ENCODE data around the gene VAMP1. TPM values are rescaled to one million over a fixed set of nuclear protein-coding genes. Genes with fewer than 3 reads are reported as not detected.
"Not testable (repeated sequence)": the region's sequence is repeated elsewhere in the genome, so short reads cannot be mapped to it uniquely, and the experiment has no call there.

Gene VAMP1
- total RNA-seq, 1 donor: 6.5 TPM

GRCh38 chr12:6476489-6476888 lies 6.0 kb upstream of the VAMP1 start:
- Histone ChIP-seq H3K4me2 (ENCODE audit: insufficient read depth, low read length) (peak overlapping the region; percentile 33), H3K36me3 (ENCODE audit: insufficient read depth, low read length) (no peaks in the 10 kb centered on the region)

GRCh38 chr12:6475233-6475975 lies 4.9 kb upstream of the VAMP1 start:
- H3K4me3 ChIP-seq (ENCODE audit: insufficient read depth, low read length); H3K36me3 ChIP-seq (ENCODE audit: insufficient read depth, low read length); H2AFZ ChIP-seq (ENCODE audit: low read length); H3K79me2 ChIP-seq (ENCODE audit: insufficient read depth, low read length); DNase-seq (ENCODE audit: insufficient read length, low spot score, missing footprints); H4K20me1 ChIP-seq (ENCODE audit: insufficient read depth, low read length); H3K9me3 ChIP-seq (ENCODE audit: low read depth, low read length); H3K27me3 ChIP-seq (ENCODE audit: insufficient read depth, low read length); H3K4me2 ChIP-seq (ENCODE audit: insufficient read depth, low read length); H3K27ac ChIP-seq (ENCODE audit: low read depth, low read length): not testable (repeated sequence)
- H3K4me1 ChIP-seq (ENCODE audit: insufficient read depth, low read length): peaks cover 13% of the 10 kb centered on the region

More at GRCh38 chr12:6476489-6476888, 6.0 kb upstream of the VAMP1 start:
- Histone ChIP-seq H3K79me2 (ENCODE audit: insufficient read depth, low read length) (no peaks in the 10 kb centered on the region), H3K4me1 (ENCODE audit: insufficient read depth, low read length) (peaks cover 9% of the 10 kb centered on the region), H4K20me1 (ENCODE audit: insufficient read depth, low read length) (no peaks in the 10 kb centered on the region), H3K27ac (ENCODE audit: low read depth, low read length) (peak overlapping the region; percentile 49), H2AFZ (ENCODE audit: low read length) (no peak overlapping the region), H3K27me3 (ENCODE audit: insufficient read depth, low read length) (peaks cover 5% of the 10 kb centered on the region), H3K9me3 (ENCODE audit: low read depth, low read length) (no peaks in the 10 kb centered on the region), H3K4me3 (ENCODE audit: insufficient read depth, low read length) (no peak overlapping the region)
- peak; percentile 93 for DNase-seq (ENCODE audit: insufficient read length, low spot score, missing footprints)
- no peak for TF ChIP-seq CTCF (IDR thresholded peaks at IDR 0.05; ENCODE audit: extremely low read depth, low read depth, low read length)

GRCh38 chr12:6472491-6472890 lies 2.0 kb upstream of the VAMP1 start:
- H3K4me1 ChIP-seq (ENCODE audit: insufficient read depth, low read length): peaks cover 35% of the 10 kb centered on the region

GRCh38 chr12:6471989-6472360 lies 1.5 kb upstream of the VAMP1 start:
- H3K4me1 ChIP-seq (ENCODE audit: insufficient read depth, low read length): peaks cover 35% of the 10 kb centered on the region
- H3K4me3 ChIP-seq (ENCODE audit: insufficient read depth, low read length): no peak overlapping the region
- H4K20me1 ChIP-seq (ENCODE audit: insufficient read depth, low read length): peaks cover 10% of the 10 kb centered on the region
- peaks cover 29% of the 10 kb centered on the region for H3K79me2 ChIP-seq (ENCODE audit: insufficient read depth, low read length)
- no peak overlapping the region for H3K27ac ChIP-seq (ENCODE audit: low read depth, low read length)
- DNase-seq (ENCODE audit: insufficient read length, low spot score, missing footprints): peak; percentile 91
- H2AFZ ChIP-seq (ENCODE audit: low read length): no peak overlapping the region
- H3K9me3 ChIP-seq (ENCODE audit: low read depth, low read length): no peaks in the 10 kb centered on the region
- no peaks in the 10 kb centered on the region for H3K27me3 ChIP-seq (ENCODE audit: insufficient read depth, low read length)
- no peak for TF ChIP-seq CTCF (IDR thresholded peaks at IDR 0.05; ENCODE audit: extremely low read depth, low read depth, low read length)
- no peaks in the 10 kb centered on the region for H3K36me3 ChIP-seq (ENCODE audit: insufficient read depth, low read length)
- no peak overlapping the region for H3K4me2 ChIP-seq (ENCODE audit: insufficient read depth, low read length)

More at GRCh38 chr12:6472491-6472890, 2.0 kb upstream of the VAMP1 start:
- Histone ChIP-seq H4K20me1 (ENCODE audit: insufficient read depth, low read length) (peaks cover 10% of the 10 kb centered on the region), H3K36me3 (ENCODE audit: insufficient read depth, low read length) (no peaks in the 10 kb centered on the region), H3K27ac (ENCODE audit: low read depth, low read length) (no peak overlapping the region), H3K9me3 (ENCODE audit: low read depth, low read length) (no peaks in the 10 kb centered on the region), H3K4me3 (ENCODE audit: insufficient read depth, low read length) (no peak overlapping the region), H3K4me2 (ENCODE audit: insufficient read depth, low read length) (no peak overlapping the region), H3K27me3 (ENCODE audit: insufficient read depth, low read length) (no peaks in the 10 kb centered on the region), H2AFZ (ENCODE audit: low read length) (no peak overlapping the region), H3K79me2 (ENCODE audit: insufficient read depth, low read length) (peaks cover 29% of the 10 kb centered on the region)
- no peak for TF ChIP-seq CTCF (IDR thresholded peaks at IDR 0.05; ENCODE audit: extremely low read depth, low read depth, low read length)
- DNase-seq (ENCODE audit: insufficient read length, low spot score, missing footprints): no peak

Data from osteoblast (primary cell).